ENCODE data around the gene ANO1. TPM values are rescaled to one million over a fixed set of nuclear protein-coding genes. Genes with fewer than 3 reads are reported as not detected.

The ANO1 gene
- polyA plus RNA-seq, 1 of the 3 experiments (the other 2 are of a cell fraction): not detected

GRCh38 chr11:70167723-70168404, 89.7 kb downstream of the ANO1 start:
- WGBS (ENCODE audit: low lambda C conversion rate): 47% methylated on average over 6 of the region's 17 CpGs
- Histone ChIP-seq H3K27ac (ENCODE audit: low read depth in 2 of 2, low read length in 1 of 2) (no peak overlapping the region), H3K4me3 (ENCODE audit: low read depth in 2 of 2, low read length in 1 of 2) (no peak overlapping the region), H3F3A (replicated peaks; ENCODE audit: insufficient read depth) (no peaks in the 10 kb centered on the region), H4K20me1 (ENCODE audit: insufficient read depth) (no peaks in the 10 kb centered on the region), H3K9me2 (no peaks in the 10 kb centered on the region), H3K79me2 (ENCODE audit: insufficient read depth) (no peaks in the 10 kb centered on the region), H3K27me3 (ENCODE audit: insufficient read depth) (no peaks in the 10 kb centered on the region), H3K9ac (no peak overlapping the region), H3K36me3 (replicated peaks in 1 of 2; ENCODE audit: control insufficient read depth in 1 of 2, insufficient read depth in 2 of 2, low read length in 1 of 2) (no peaks in the 10 kb centered on the region), H3K4me1 (ENCODE audit: control insufficient read depth in 1 of 2, insufficient read depth in 2 of 2, low read depth in 1 of 2, low read length in 1 of 2) (no peaks in the 10 kb centered on the region; a peak in 1 of 4 replicates), H3K9me3 (no peaks in the 10 kb centered on the region), H2AFZ (ENCODE audit: low read depth) (no peak overlapping the region), H3K4me2 (no peak overlapping the region)
- POLR2A ChIA-PET: no interaction called here
- CTCF ChIA-PET: interaction anchor here (1.6 kb wide), 1 partner anchor 28 kb away, joined by 3 read pairs; no protein-coding TSS in a partner anchor
- TF ChIP-seq FOXJ3 (CRISPR knock-in tag; IDR thresholded peaks at IDR 0.05) (no peak), RXRA (IDR thresholded peaks at IDR 0.05; ENCODE audit: borderline replicate concordance, low read depth) (no peak), RCOR1 (IDR thresholded peaks at IDR 0.05; ENCODE audit: low read length) (no peak), MAX (IDR thresholded peaks at IDR 0.05; ENCODE audit: low read depth) (no peak)
- no peak for DNase-seq

- Histone ChIP-seq H3K9ac (no peak overlapping the region), H3K27me3 (ENCODE audit: insufficient read depth) (no peaks in the 10 kb centered on the region), H3K4me1 (ENCODE audit: control insufficient read depth in 1 of 2, insufficient read depth in 2 of 2, low read depth in 1 of 2, low read length in 1 of 2) (no peaks in the 10 kb centered on the region; a peak in 1 of 4 replicates), H3K79me2 (ENCODE audit: insufficient read depth) (no peaks in the 10 kb centered on the region), H3K4me3 (ENCODE audit: low read depth in 2 of 2, low read length in 1 of 2) (no peak overlapping the region), H3K27ac (ENCODE audit: low read depth in 2 of 2, low read length in 1 of 2) (no peak overlapping the region), H3K9me2 (no peaks in the 10 kb centered on the region), H4K20me1 (ENCODE audit: insufficient read depth) (no peaks in the 10 kb centered on the region), H2AFZ (ENCODE audit: low read depth) (no peak overlapping the region), H3K4me2 (no peak overlapping the region), H3F3A (replicated peaks; ENCODE audit: insufficient read depth) (no peaks in the 10 kb centered on the region), H3K36me3 (replicated peaks in 1 of 2; ENCODE audit: control insufficient read depth in 1 of 2, insufficient read depth in 2 of 2, low read length in 1 of 2) (no peaks in the 10 kb centered on the region), H3K9me3 (no peaks in the 10 kb centered on the region)
- no peak for TF ChIP-seq RFX5 (IDR thresholded peaks at IDR 0.05; ENCODE audit: low read length)
- no peak for TF ChIP-seq USF2 (IDR thresholded peaks at IDR 0.05; ENCODE audit: borderline replicate concordance, low read depth, low read length)
- TF ChIP-seq TEAD4 (IDR thresholded peaks at IDR 0.05; ENCODE audit: borderline replicate concordance, insufficient read depth): no peak
- DNase-seq: no peak
- ChIA-PET POLR2A (no interaction called here), CTCF (no interaction called here)
- WGBS (ENCODE audit: low lambda C conversion rate): 47% methylated on average over 6 of the region's 6 CpGs
Observed at GRCh38 chr11:70168405-70168754, 90.3 kb downstream of the ANO1 start.

- POLR2A ChIA-PET: no interaction called here
- H2AFZ ChIP-seq (ENCODE audit: low read depth): no peak overlapping the region
- no peaks in the 10 kb centered on the region for H3K36me3 ChIP-seq (replicated peaks in 1 of 2; ENCODE audit: control insufficient read depth in 1 of 2, insufficient read depth in 2 of 2, low read length in 1 of 2)
- no peaks in the 10 kb centered on the region for H3K9me2 ChIP-seq
- TF ChIP-seq FOXM1 (IDR thresholded peaks at IDR 0.05; ENCODE audit: low read depth): no peak
- TF ChIP-seq MAX (IDR thresholded peaks at IDR 0.05; ENCODE audit: low read depth): no peak
- TF ChIP-seq TAF1 (IDR thresholded peaks at IDR 0.05; ENCODE audit: borderline replicate concordance, low read depth, low read length): no peak
- TF ChIP-seq RXRA (IDR thresholded peaks at IDR 0.05; ENCODE audit: borderline replicate concordance, low read depth): no peak
- TF ChIP-seq EZH2phosphoT487 (IDR thresholded peaks at IDR 0.05; ENCODE audit: borderline replicate concordance, low read depth): no peak
- no peak for TF ChIP-seq RAD21 (IDR thresholded peaks at IDR 0.05; ENCODE audit: low read length)
- TF ChIP-seq USF2 (IDR thresholded peaks at IDR 0.05; ENCODE audit: borderline replicate concordance, low read depth, low read length): no peak
- no peak for TF ChIP-seq POLR2AphosphoS5 (IDR thresholded peaks at IDR 0.05; ENCODE audit: low read depth, low read length)
- no peak for TF ChIP-seq CHD2 (IDR thresholded peaks at IDR 0.05; ENCODE audit: low read length, partially characterized antibody)
- TF ChIP-seq USF1 (IDR thresholded peaks at IDR 0.05; ENCODE audit: borderline replicate concordance, low read depth): no peak
- TF ChIP-seq TEAD4 (IDR thresholded peaks at IDR 0.05; ENCODE audit: borderline replicate concordance, insufficient read depth): no peak
- no peak for TF ChIP-seq RFX5 (IDR thresholded peaks at IDR 0.05; ENCODE audit: low read length)
- no peak for TF ChIP-seq FOSL2 (IDR thresholded peaks at IDR 0.05; ENCODE audit: borderline replicate concordance, low read depth)
- CTCF ChIA-PET: interaction anchor here (1.3 kb wide), 1 partner anchor 23 kb away, joined by 3 read pairs; no protein-coding TSS in a partner anchor
- no peaks in the 10 kb centered on the region for H4K20me1 ChIP-seq (ENCODE audit: insufficient read depth)
- WGBS (ENCODE audit: low lambda C conversion rate): 75% methylated on average over 7 of the region's 11 CpGs
- no peak overlapping the region for H3K4me2 ChIP-seq
- no peaks in the 10 kb centered on the region; a peak in 1 of 4 replicates for H3K4me1 ChIP-seq (ENCODE audit: control insufficient read depth in 1 of 2, insufficient read depth in 2 of 2, low read depth in 1 of 2, low read length in 1 of 2)
- DNase-seq: no peak
- H3K9me3 ChIP-seq: no peaks in the 10 kb centered on the region
- H3K4me3 ChIP-seq (ENCODE audit: low read depth in 2 of 2, low read length in 1 of 2): no peak overlapping the region
- no peaks in the 10 kb centered on the region for H3F3A ChIP-seq (replicated peaks; ENCODE audit: insufficient read depth)
- no peaks in the 10 kb centered on the region for H3K79me2 ChIP-seq (ENCODE audit: insufficient read depth)
- H3K9ac ChIP-seq: no peak overlapping the region
- H3K27me3 ChIP-seq (ENCODE audit: insufficient read depth): no peaks in the 10 kb centered on the region
- H3K27ac ChIP-seq (ENCODE audit: low read depth in 2 of 2, low read length in 1 of 2): no peak overlapping the region
Observed at GRCh38 chr11:70169127-70169526, 91.0 kb downstream of the ANO1 start.
